ENCODE results near the gene IRAK1.

- TF ChIP-seq CTCF (IDR thresholded peaks at IDR 0.05) = no peak
- peak; percentile 49; the same call in 1 of the 2 replicates for TF ChIP-seq POLR2AphosphoS5 (IDR thresholded peaks at IDR 0.05; ENCODE audit: low read depth, low read length)
- TF ChIP-seq, protein P1, sequence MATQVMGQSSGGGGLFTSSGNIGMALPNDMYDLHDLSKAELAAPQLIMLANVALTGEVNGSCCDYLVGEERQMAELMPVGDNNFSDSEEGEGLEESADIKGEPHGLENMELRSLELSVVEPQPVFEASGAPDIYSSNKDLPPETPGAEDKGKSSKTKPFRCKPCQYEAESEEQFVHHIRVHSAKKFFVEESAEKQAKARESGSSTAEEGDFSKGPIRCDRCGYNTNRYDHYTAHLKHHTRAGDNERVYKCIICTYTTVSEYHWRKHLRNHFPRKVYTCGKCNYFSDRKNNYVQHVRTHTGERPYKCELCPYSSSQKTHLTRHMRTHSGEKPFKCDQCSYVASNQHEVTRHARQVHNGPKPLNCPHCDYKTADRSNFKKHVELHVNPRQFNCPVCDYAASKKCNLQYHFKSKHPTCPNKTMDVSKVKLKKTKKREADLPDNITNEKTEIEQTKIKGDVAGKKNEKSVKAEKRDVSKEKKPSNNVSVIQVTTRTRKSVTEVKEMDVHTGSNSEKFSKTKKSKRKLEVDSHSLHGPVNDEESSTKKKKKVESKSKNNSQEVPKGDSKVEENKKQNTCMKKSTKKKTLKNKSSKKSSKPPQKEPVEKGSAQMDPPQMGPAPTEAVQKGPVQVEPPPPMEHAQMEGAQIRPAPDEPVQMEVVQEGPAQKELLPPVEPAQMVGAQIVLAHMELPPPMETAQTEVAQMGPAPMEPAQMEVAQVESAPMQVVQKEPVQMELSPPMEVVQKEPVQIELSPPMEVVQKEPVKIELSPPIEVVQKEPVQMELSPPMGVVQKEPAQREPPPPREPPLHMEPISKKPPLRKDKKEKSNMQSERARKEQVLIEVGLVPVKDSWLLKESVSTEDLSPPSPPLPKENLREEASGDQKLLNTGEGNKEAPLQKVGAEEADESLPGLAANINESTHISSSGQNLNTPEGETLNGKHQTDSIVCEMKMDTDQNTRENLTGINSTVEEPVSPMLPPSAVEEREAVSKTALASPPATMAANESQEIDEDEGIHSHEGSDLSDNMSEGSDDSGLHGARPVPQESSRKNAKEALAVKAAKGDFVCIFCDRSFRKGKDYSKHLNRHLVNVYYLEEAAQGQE (IDR thresholded peaks at IDR 0.05; ENCODE audit: insufficient read depth in 1 of 2, low read depth in 2 of 2, low read length in 1 of 2) = no peak
- TF ChIP-seq SIN3A (IDR thresholded peaks at IDR 0.05; ENCODE audit: borderline replicate concordance, insufficient read depth, low read depth, low read length) = no peak
- TF ChIP-seq TCF7L2 (IDR thresholded peaks at IDR 0.05; ENCODE audit: low read depth, low read length) = peak; percentile 47; the same call in 1 of the 2 replicates
Measured at GRCh38 chrX:153971124-153971449, 48.6 kb downstream of the IRAK1 start.

Measured in Panc1 (cell line).